ENCODE measurements around the gene HS1BP3.

HS1BP3 gene

DNA sequence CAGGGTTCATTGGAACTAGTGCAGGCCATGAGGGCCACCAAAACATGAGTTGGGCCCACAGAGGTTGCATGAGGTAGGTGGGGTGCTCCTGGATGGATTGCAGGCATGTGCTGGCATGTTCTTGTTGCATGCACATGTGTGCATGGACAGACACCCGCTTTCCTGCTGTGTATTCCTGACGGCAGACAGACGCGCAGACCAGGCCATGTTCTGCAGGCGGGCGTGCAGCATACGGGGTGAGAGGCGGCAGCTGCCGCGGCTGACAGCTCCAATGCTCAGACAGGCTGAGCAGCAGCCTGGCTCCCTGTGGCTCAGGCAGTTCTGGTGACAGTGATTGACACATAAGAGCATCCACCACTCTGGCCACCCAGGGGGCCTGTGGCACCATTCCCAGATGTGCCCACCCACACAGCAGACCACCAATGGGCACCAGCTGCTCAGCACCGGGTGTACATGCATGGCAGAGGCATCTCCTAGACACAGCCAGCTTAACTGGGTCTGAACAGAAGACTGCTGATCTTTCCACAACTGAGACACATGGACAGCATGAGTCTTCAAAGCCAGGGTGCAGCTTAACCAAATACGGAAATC lies 21.2 kb downstream of the HS1BP3 start:
- DNase-seq (ENCODE audit: low spot score), result no peak

DNA sequence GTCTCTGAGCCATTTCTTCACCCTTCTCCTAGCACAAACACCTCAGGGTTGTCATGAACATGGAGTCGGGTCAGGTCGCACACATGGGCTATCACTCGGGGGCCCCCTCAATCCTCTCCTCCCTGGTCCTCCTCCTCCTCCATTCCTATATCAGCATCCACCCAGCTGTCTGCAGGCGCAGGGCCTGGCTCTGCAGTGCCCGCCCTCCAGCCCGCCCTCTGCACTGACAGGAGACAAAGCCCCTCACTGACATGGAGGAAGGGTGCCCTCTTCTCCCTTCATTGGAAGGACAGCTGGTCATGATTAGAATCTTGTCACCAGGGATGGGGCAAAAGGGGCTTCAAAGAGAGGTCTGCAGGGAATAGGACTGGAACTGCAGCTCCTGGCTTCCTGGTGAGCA lies 21.7 kb downstream of the HS1BP3 start:
- no peak for DNase-seq (ENCODE audit: low spot score)

- DNase-seq (ENCODE audit: low spot score), result no peak
Observed at GRCh38 chr2:20627712-20628380, 23.1 kb downstream of the HS1BP3 start.

- DNase-seq (ENCODE audit: low spot score), result no peak
Observed at GRCh38 chr2:20626698-20627513, 24.0 kb downstream of the HS1BP3 start.

DNA sequence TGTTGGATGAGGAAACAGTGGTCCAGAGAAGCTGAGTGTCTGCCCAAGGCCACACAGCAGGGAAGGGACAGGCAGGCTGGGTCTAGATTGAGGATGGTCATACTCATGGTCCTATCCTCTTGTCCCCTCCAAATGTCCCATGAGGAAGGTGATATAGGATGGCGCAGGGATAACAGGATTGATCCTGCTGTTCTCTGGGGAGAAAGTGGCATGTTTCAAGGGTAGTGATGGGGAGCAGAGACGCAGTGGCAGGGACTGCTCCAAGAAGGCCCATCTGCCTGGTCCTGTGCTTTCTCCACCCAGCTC lies 24.6 kb downstream of the HS1BP3 start:
- DNase-seq (ENCODE audit: low spot score), result no peak

DNA sequence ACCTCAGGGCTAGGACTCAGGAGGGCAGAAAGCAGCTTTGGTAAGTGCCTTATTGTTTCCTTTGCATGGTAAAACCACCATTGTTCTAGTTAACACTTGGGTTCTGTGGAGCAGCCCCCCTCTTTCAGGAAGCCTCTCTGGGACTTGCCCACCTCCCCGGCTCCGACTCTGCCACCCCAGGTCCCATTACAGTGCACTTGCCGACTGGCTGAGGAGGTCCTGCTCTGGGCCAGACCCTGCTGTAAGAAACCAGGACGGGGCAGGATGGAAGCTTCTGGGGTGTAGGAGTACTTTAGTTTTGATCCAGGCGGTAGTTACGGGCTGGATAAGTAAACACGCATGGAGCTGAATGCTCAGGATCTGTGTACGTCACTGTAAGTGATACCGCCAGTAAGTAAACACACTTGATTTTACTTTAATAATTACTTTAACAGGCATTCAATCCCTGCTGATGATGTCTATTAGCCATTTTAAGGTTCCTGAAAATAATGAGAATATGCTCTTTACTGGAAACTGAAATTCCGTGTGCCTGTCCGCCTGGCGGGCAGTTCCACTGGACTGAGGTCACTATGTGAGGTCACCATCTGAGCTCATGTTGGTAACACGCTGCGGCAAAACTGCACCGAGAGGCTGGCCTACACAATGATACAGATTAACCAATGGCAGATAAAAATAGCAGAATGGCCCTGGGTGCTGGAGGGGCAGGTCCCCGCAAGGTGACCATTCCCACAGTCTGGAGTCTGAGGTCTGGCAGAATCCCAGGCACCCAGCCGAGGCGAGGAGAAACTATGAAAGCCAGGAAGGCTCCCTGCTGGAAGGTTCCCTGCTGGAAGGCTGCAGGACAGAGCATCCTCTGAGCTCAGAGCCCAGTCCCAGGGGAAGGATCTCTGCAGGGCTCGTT lies 25.2 kb downstream of the HS1BP3 start:
- DNase-seq (ENCODE audit: low spot score), result no peak

- no peak for DNase-seq (ENCODE audit: low spot score)
Observed at GRCh38 chr2:20624884-20625485, 25.9 kb downstream of the HS1BP3 start.

GRCh38 chr2:20624156-20624883 lies 26.6 kb downstream of the HS1BP3 start:
- no peak for DNase-seq (ENCODE audit: low spot score)

DNA sequence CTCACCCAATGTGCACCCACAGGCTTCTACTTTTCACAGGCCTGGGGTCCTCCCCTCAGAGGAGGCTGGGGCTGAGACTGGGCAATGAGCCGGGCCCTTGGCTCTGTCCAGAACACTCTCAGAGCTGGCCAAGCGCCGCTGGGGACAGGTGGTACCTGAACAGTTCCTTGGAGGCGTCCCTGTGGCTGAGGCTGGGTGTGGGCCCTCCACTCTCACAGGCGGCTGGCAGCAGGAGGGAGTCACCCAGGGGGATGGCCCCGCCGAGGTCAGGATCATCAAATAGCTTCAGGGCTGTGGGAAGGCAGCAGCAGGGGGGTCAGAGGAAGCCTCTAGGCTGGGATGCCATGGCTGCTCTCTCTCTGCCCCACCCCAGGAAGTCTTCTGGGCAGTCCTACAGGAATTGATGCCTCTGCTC lies 27.1 kb downstream of the HS1BP3 start:
- no peak for DNase-seq (ENCODE audit: low spot score)

- DNase-seq (ENCODE audit: low spot score), result no peak
Observed at GRCh38 chr2:20623241-20623640, 27.7 kb downstream of the HS1BP3 start.

DNA sequence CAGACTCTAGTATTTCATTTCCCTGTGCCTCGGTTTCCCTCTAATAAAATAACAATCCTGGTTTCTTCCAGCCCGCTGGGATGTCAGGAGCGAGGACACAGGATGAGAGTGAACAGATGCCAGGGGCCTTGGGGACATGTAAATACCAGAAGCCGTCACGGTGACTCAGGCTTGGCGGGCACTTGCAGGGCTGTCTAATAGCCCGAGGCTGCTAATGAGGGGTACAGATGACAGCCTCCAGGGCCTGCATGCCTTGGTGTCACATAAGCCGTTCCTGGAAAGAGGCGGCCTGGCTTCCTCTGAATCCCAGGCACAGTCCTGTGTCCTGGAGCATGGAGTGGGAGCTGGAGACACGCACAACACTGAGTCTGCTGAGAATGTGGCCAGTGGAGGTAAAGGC lies 28.2 kb downstream of the HS1BP3 start:
- no peak for DNase-seq (ENCODE audit: low spot score)

DNA sequence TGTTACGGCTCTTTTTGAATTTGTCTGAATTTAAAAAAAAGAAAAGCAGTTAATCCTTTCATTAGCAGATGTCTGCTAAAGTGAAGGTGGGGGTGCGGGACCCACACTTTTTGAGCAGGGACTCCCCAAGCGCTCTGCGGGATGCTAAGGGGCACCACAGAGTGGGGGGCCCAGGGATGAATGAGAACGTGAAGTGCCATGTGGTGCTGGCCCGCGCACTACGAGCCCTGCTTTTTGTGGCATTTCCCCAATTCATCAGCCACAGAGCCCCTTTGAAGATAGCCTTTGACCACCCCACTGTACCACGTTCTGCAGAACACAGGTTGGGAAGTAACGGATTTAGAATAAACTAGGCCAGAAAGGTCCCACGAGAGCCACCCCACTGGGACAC lies 28.6 kb downstream of the HS1BP3 start:
- DNase-seq (ENCODE audit: low spot score), result no peak

DNA sequence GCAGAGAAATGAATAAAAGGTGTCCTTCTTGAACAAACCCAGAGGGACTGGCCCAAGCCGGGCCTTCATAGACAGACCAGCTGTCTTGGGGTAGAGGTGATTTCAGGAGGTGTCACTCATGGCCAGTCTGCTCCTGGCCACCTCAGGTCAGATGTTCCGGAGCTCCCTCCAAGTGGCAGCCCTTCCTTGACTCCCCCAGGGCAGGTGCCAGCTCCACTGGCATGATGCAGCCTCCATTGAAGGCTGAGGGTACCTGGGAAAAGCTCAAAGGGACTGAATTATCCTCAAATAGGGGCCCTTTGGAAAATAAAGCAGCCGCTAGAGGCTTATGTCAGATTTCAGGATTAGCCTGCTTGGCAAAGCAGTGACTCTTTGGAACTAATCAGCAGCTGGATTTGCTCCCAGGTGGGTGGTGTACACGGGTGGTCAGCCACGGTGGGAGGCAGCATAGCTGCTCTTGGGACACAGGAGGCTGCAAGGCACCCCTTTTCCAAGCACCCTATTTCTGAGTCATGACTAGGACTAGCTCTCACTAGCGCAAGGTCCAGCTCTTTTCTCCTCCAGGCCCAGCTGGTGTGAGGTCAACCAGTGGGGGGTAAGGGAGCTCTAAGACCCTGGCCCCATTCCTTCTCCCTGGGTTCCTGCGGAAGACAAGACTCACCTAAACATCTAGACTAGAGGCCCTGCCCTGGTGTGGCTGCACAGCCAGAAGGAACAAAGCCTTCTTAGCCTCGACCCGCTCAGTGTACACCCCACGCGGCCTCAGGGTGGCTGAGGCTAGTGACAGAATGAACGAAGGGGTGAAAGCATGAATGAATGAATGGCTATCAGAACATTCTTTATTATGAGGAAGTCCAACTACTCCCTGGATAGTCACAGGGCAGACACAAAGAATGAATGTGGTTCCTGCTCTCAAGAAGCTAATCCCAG lies 29.3 kb downstream of the HS1BP3 start:
- DNase-seq (ENCODE audit: low spot score), result no peak

GRCh38 chr2:20620696-20621365 lies 30.1 kb downstream of the HS1BP3 start:
- DNase-seq (ENCODE audit: low spot score), result no peak

DNA sequence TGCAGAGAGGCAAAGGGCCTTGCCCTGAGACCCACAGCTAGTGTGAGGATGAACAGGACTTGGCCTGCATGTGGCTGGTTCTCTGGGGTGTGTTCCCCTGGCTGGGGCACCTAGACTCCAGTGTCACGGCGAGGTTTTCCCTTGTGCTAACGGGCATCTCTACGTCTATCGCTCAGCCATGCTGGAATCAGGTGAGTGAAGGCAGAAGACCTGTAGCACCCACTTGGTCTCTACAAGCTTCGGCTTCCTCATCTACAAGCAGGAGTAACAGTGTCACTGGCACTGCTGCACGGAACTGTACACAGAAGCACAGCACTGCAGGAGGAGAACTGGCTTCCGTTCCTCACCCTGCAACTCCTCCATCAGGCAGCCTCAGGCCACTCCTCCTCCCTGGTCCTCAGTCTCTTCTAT lies 30.6 kb downstream of the HS1BP3 start:
- DNase-seq (ENCODE audit: low spot score), result no peak

DNA sequence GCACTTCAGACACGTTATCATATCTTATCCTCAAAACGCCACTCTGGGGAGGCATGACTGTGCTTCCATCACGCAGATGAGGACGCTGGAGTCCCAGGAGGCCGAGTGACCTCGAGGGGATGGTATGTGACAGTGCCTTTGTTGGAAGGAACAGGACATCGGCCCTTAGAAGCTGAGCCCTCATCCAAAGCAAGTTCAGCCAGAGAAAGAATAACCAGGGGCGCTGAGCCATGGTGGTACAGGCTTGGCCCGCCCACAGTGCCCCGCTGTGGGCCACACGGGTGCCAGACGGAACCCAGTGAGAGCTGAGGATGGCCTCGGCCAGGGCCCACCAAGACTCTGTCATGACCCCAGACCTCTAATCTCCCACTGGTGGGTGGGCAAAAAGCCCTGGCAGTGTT lies 31.3 kb downstream of the HS1BP3 start:
- no peak for DNase-seq (ENCODE audit: low spot score)

- DNase-seq (ENCODE audit: low spot score), result no peak
Observed at GRCh38 chr2:20618886-20619521, 31.9 kb downstream of the HS1BP3 start.

DNA sequence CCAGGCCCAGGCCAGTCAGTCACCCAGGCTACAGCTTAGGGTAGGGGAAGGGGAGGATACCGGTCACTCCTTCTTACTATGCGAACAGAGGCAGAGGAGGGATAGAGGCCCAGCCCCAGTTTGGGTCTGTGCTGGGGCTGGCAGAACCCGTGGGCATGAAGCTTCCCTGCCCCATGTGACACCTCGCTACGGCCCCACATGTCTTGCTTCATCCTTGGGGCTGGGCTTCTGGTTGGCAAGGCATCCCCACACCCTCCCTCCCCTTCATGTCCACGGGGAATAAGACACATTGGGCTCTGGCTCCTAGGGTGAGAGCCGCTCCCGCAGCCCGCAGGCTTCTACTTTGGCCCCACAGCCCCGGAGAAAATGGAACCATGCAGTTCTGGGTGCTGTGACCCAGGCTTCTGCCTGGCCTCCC lies 32.4 kb downstream of the HS1BP3 start:
- no peak for DNase-seq (ENCODE audit: low spot score)

DNA sequence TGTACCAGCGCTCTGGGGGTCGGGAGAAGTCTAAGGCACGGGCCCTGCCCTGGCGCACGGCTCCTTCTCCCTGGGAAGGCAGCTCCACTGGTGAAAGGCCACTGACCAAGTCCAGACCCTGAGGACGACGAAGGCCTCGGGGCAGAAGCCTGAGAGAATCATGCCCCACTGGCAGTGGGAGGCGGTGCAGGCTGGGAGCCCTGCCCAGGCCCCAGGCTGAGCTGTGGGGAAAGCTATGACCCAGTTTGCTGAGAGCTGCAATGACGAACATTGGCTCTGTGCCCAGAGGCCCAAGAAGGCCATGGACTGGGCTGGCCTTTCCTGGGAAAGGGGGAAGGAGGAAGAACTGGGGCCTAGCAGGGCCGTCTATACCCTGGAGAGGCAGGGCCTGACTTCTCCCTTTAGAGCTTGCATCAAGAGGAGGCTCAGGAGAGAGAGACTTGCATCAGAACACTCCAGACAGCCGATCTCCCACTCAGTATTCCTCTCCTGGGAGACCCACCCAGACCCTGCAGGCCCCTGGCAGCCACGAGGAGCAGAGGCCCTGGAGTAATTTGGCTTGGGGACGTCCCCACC lies 32.9 kb downstream of the HS1BP3 start:
- peak; percentile 54 for DNase-seq (ENCODE audit: low spot score)

All from COLO829 (cell line).